Neural crest cell (in vitro differentiated cells): ENCODE data around the gene PIK3C2B. TPM values are rescaled to one million over a fixed set of nuclear protein-coding genes. Genes with fewer than 3 reads are reported as not detected.

Experiments
- DNase-seq: peaks from one replicate; pipeline ENCODE4 v3.0.0; 2021; ENCODE audit warnings: low read depth, mixed read lengths, low spot score
- H3K27ac Mint-ChIP-seq: one replicate; pipeline ENCODE4 v1.8.0; 2021; ENCODE audit warnings: mild to moderate bottlenecking, mixed read lengths; ENCODE audit not compliant: unreplicated experiment
- H3K27me3 Mint-ChIP-seq: 2 replicates; pipeline ENCODE4 v1.8.0; 2021; ENCODE audit warnings: low read depth, mild to moderate bottlenecking, mixed read lengths
- H3K36me3 Mint-ChIP-seq: 2 replicates; pipeline ENCODE4 v1.8.0; 2021; ENCODE audit warnings: low read depth, mild to moderate bottlenecking, mixed read lengths
- H3K4me1 Mint-ChIP-seq: 2 replicates; pipeline ENCODE4 v1.8.0; 2021; ENCODE audit warnings: mixed read lengths
- H3K4me3 Mint-ChIP-seq: one replicate; pipeline ENCODE4 v1.8.0; 2021; ENCODE audit warnings: mild to moderate bottlenecking, mixed read lengths
- H3K9me3 Mint-ChIP-seq: 2 replicates; pipeline ENCODE4 v1.8.0; 2021; ENCODE audit warnings: mixed read lengths
- total RNA-seq: library from RNA; stranded (reverse); gene quantifications from 2 replicates; pipeline ENCODE4 v1.2.1, GENCODE V29; 2021
- TF ChIP-seq, protein P1 (sequence below): fragments of 200-600 bp; sonication (generic); conservative IDR thresholded peaks from 2 replicates; pipeline ENCODE4 v1.5.0; 2021; ENCODE audit warnings: antibody characterized with exemption, mild to moderate bottlenecking

PIK3C2B gene
- total RNA-seq, 1 donor from 2014 or later: 71.7 TPM

DNA sequence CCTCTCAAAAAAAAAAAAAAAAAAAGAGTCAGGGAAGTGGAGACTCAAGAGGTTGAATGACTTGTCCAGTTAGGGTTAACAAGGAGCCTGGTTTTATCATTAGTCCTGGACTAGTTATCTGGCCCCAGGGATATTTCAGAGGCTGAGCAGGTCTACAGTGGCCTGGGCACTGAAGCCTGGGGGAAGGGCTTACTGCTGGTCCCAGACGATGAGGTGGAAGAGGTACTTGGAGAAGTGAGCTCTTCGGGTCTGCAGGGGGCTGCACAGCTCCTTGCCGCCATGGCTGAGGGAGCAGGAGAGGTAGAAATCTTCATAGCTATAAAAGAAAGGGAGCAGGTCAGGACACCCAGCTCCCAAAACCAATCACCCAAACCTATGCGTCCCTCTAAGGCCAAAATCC, 40.1 kb downstream of the PIK3C2B start:
- H3K27me3 Mint-ChIP-seq: no peaks in the 10 kb centered on the region
- peaks cover 57% of the 10 kb centered on the region for H3K4me1 Mint-ChIP-seq
- TF ChIP-seq, protein P1, sequence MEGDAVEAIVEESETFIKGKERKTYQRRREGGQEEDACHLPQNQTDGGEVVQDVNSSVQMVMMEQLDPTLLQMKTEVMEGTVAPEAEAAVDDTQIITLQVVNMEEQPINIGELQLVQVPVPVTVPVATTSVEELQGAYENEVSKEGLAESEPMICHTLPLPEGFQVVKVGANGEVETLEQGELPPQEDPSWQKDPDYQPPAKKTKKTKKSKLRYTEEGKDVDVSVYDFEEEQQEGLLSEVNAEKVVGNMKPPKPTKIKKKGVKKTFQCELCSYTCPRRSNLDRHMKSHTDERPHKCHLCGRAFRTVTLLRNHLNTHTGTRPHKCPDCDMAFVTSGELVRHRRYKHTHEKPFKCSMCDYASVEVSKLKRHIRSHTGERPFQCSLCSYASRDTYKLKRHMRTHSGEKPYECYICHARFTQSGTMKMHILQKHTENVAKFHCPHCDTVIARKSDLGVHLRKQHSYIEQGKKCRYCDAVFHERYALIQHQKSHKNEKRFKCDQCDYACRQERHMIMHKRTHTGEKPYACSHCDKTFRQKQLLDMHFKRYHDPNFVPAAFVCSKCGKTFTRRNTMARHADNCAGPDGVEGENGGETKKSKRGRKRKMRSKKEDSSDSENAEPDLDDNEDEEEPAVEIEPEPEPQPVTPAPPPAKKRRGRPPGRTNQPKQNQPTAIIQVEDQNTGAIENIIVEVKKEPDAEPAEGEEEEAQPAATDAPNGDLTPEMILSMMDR: no peak
- H3K36me3 Mint-ChIP-seq: peaks cover 16% of the 10 kb centered on the region
- H3K9me3 Mint-ChIP-seq: no peaks in the 10 kb centered on the region
- H3K27ac Mint-ChIP-seq: peak overlapping the region; percentile 93
- H3K4me3 Mint-ChIP-seq: peak overlapping the region; percentile 56
- DNase-seq: no peak

DNA sequence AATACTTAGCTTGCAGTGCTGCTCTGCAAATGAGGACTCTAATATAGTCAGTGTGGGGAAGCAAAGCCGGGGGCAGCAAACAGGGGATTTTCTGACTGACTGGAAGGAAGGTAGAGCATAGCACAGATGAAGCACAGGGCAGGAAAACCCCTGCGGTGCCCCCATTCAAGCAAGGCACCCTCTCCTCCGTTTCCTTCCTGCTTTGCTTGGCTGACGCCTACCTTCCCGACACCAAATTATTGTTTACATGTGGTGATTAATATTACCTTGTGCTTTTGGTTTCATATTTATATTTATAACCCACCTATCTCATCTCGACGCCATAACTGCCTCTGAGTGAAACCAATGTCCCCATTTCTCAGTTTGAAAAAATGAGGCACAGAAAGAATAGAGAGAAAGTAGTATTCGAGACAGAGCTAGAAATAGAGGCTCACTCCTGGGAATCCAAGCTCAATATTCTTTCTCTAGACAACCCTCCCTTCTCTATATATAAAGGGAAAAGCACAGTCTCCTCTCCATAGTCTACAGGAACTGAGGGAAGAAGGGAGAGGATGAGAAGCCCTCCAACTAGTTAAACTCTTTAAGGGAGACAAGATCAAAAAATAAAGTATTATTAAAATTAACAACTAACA, 41.3 kb downstream of the PIK3C2B start:
- H3K4me3 Mint-ChIP-seq: no peak overlapping the region

DNA sequence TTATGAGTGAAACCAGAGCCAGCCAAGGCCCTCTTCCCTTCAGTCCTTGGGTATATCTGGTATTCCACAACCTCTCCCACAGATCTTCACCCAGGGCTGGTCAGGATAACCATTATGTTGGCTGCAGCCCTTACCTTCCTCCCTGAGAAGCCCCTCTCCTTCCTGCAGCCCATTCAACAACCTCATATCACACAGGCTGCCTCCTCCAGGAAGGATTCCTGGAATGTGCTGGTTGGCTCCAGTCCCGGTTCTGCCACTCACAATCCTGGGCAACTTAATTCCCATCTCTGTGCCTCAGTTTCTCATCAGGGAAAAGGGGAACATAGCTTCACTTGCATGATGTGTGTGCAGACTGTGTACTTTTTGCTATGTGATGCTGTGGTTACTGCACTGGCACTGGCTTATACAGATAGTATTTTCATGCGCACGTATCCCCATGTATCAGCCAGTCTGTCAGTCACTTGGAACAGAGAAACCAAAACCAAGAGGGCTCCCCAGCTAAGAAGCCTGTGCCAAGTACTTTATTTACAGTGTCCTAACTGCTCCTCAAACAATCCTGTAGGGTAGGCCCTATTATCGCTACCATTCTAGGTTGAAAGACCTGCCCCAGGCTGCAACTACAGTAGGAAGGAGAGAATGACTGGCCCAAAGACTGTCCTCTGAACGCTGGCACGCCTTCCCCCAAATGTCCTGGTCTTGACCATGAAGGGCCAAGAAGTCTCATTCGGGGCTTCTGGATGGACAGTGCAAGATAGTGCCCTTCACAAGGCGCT, 43.1 kb downstream of the PIK3C2B start:
- DNase-seq: no peak
- H3K27me3 Mint-ChIP-seq: no peaks in the 10 kb centered on the region
- H3K36me3 Mint-ChIP-seq: peaks cover 9% of the 10 kb centered on the region
- TF ChIP-seq, protein P1: no peak
- no peak overlapping the region for H3K27ac Mint-ChIP-seq
- no peaks in the 10 kb centered on the region for H3K9me3 Mint-ChIP-seq
- peaks cover 48% of the 10 kb centered on the region for H3K4me1 Mint-ChIP-seq
- no peak overlapping the region for H3K4me3 Mint-ChIP-seq

More for the DNA sequence above, 41.3 kb downstream of the PIK3C2B start:
- Mint-ChIP-seq H3K27me3 (no peaks in the 10 kb centered on the region), H3K9me3 (no peaks in the 10 kb centered on the region), H3K4me1 (peaks cover 52% of the 10 kb centered on the region), H3K36me3 (peaks cover 11% of the 10 kb centered on the region), H3K27ac (peak overlapping the region; percentile 64)
- DNase-seq: no peak
- TF ChIP-seq, protein P1: no peak

DNA sequence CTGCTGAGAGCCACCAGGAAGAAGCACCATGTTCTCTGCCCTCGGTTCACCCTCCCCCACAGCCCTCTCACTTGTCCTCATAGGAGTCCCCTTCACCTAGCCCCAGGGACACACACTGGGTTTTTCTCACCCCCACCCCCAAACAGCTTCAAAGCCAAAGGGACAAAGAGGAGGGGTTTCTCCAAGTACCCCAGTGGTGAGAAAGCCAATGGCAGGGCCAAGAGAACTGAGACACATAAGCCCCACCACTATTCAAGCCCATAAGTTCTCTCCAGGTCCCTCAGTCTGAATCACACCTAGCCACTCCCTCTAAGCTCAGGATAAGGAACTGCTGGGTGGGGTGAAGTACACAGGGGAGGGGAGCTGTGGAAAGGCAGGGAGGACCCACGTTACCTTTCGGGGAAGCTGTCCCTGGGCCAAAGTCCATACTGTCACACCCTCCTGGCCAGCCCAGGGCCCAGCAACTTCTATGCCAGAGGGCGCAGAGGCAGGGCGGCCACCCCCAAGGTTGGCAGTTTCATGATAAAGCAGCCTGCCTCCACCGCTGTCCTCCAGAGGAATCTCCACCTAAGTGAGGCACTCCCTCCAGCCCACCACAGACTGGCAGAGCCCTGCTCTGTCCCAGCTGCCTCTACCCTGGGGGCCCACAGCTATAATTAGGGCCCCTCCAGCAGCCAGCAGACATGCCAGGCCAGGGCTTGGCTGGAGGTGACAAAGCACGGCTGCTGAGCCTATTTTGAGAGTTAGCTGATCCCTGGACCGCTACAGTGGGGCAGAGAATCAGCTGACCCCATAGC, 43.9 kb downstream of the PIK3C2B start:
- H3K4me3 Mint-ChIP-seq: no peak overlapping the region
- no peak for DNase-seq
- H3K27me3 Mint-ChIP-seq: no peaks in the 10 kb centered on the region
- H3K9me3 Mint-ChIP-seq: no peaks in the 10 kb centered on the region
- H3K4me1 Mint-ChIP-seq: peaks cover 42% of the 10 kb centered on the region
- H3K27ac Mint-ChIP-seq: no peak overlapping the region
- TF ChIP-seq, protein P1: no peak
- H3K36me3 Mint-ChIP-seq: peaks cover 13% of the 10 kb centered on the region

- TF ChIP-seq, protein P1: no peak
- Mint-ChIP-seq H3K36me3 (peaks cover 12% of the 10 kb centered on the region), H3K9me3 (no peaks in the 10 kb centered on the region), H3K27me3 (no peaks in the 10 kb centered on the region), H3K4me3 (no peak overlapping the region), H3K4me1 (peaks cover 33% of the 10 kb centered on the region), H3K27ac (no peak overlapping the region)
- no peak for DNase-seq
These were observed 44.8 kb downstream of the PIK3C2B start for GRCh38 chr1:204449678-204450280.
